Motor neuron (in vitro differentiated cells): Measurements from ENCODE around the gene ALG1. TPM values are rescaled to one million over a fixed set of nuclear protein-coding genes. Genes with fewer than 3 reads are reported as not detected.

ENCODE experiments used
- ATAC-seq, 8 experiments: fragments of 200-7000 bp; cut with Tn5 transposase; replicated peaks in 6 of 8; 2 replicates each; pipeline ENCODE4 v1.8.0; 2021; ENCODE audit warnings: mild to moderate bottlenecking in 8 of 8, moderate library complexity in 8 of 8
- H3K27ac ChIP-seq, 2 donors: fragments of 250-450 bp; sonication (Bioruptor Pico); 2 replicates each; pipeline ENCODE4 v1.9.0; 2021; ENCODE audit warnings: antibody characterized with exemption in 2 of 2, mild to moderate bottlenecking in 2 of 2, moderate library complexity in 1 of 2
- H3K4me1 ChIP-seq, 2 donors: fragments of 250-450 bp; sonication (Bioruptor Pico); replicated peaks in 1 of 2; 2 replicates each; pipeline ENCODE4 v1.6.1; 2021; ENCODE audit warnings: antibody characterized with exemption in 2 of 2, mild to moderate bottlenecking in 2 of 2, moderate library complexity in 1 of 2
- H3K4me3 ChIP-seq, 5 donors: fragments of 250-450 bp; sonication (Bioruptor Pico); 2 replicates each; pipeline ENCODE4 v1.9.0; 2021; ENCODE audit warnings: antibody characterized with exemption in 5 of 5, mild to moderate bottlenecking in 5 of 5, moderate library complexity in 4 of 5
- WGBS, 10 experiments: fragments of 450-650 bp; shearing (Covaris generic); methylation state at CpG; one replicate each; pipeline ENCODE4 v1.0.0; 2022; 5-methylcytosine and 5-hydroxymethylcytosine counted together
- in situ Hi-C, 9 experiments: fragments of 400-800 bp; cut with MboI; loops; one replicate each; pipeline ENCODE4 v1.15.0; 2021; ENCODE audit warnings: low sequenced_read_pairs in 9 of 9, low pct_unique_long_range_greater_than_20kb in 2 of 9; ENCODE audit not compliant: unreplicated experiment in 9 of 9
- total RNA-seq, 8 experiments: library from RNA; unstranded; fragments of 300-600 nt; gene quantifications; 2 replicates each; pipeline versions ENCODE4 v1.2.3 to v1.2.4, GENCODE V29; 2022

The ALG1 gene
- total RNA-seq, 8 experiments from 2014 or later: 6.6 to 43.8 (median 18.4) TPM

GRCh38 chr16:5054876-5055865, 16.5 kb upstream of the ALG1 start:
- in situ Hi-C loops: no loop called here
- Histone ChIP-seq H3K4me3 (no peak overlapping the region), H3K4me1 (no peaks in the 10 kb centered on the region), H3K27ac (no peak overlapping the region)
- ATAC-seq: no peak
- WGBS, 10 experiments: 20 to 100% (median 75%) methylated on average over 1 to 6 of the region's 16 CpGs; no CpG with 5 or more reads in 3 of the 10 experiments

GRCh38 chr16:5056352-5056751, 15.3 kb upstream of the ALG1 start:
- peak in 4 of 8 experiments; percentile 30 to 89 (median 82) for ATAC-seq
- Histone ChIP-seq H3K27ac (no peak overlapping the region), H3K4me1 (no peaks in the 10 kb centered on the region), H3K4me3 (no peak overlapping the region)
- in situ Hi-C loops: no loop called here
- 0 to 60% (median 23%) methylated on average over 1 to 10 of the region's 11 CpGs; no CpG with 5 or more reads in 3 of the 10 experiments for WGBS, 10 experiments

- ATAC-seq: peak in 1 of 8 experiments; percentile 81
- no peak overlapping the region for H3K4me3 ChIP-seq
- no peaks in the 10 kb centered on the region for H3K4me1 ChIP-seq
- in situ Hi-C loops: no loop called here
- 33 to 73% (median 43%) methylated on average over 1 to 5 of the region's 7 CpGs; no CpG with 5 or more reads in 4 of the 10 experiments for WGBS, 10 experiments
- no peak overlapping the region for H3K27ac ChIP-seq
Measured at GRCh38 chr16:5058476-5058875, 13.2 kb upstream of the ALG1 start.

GRCh38 chr16:5059386-5060072, 12.1 kb upstream of the ALG1 start:
- in situ Hi-C loops: no loop called here
- Histone ChIP-seq H3K4me3 (no peak overlapping the region), H3K27ac (no peak overlapping the region), H3K4me1 (no peaks in the 10 kb centered on the region)
- ATAC-seq: peak in 1 of 8 experiments; percentile 4
- 50 to 86% (median 76%) methylated on average over 1 to 4 of the region's 6 CpGs; no CpG with 5 or more reads in 2 of the 10 experiments for WGBS, 10 experiments

GRCh38 chr16:5060073-5060641, 11.5 kb upstream of the ALG1 start:
- ATAC-seq: peak in 1 of 8 experiments; percentile 6
- no peaks in the 10 kb centered on the region for H3K4me1 ChIP-seq
- no peak overlapping the region for H3K4me3 ChIP-seq
- H3K27ac ChIP-seq: no peak overlapping the region
- 40 to 60% (median 40%) methylated on average over 1 of the region's 10 CpGs; no CpG with 5 or more reads in 7 of the 10 experiments for WGBS, 10 experiments
- in situ Hi-C loops: no loop called here

GRCh38 chr16:5062051-5062450, 9.6 kb upstream of the ALG1 start:
- no peak overlapping the region for H3K4me3 ChIP-seq
- in situ Hi-C loops: no loop called here
- H3K4me1 ChIP-seq: peaks cover 0 to 5% of the 10 kb centered on the region in 2 donors
- 33 to 93% (median 89%) methylated on average over 2 to 5 of the region's 11 CpGs; no CpG with 5 or more reads in 5 of the 10 experiments for WGBS, 10 experiments
- no peak overlapping the region for H3K27ac ChIP-seq
- no peak for ATAC-seq

- in situ Hi-C loops: no loop called here
- H3K4me1 ChIP-seq: peaks cover 0 to 5% of the 10 kb centered on the region in 2 donors
- ATAC-seq: peak in 1 of 8 experiments; percentile 28
- H3K27ac ChIP-seq: no peak overlapping the region
- no peak overlapping the region for H3K4me3 ChIP-seq
- WGBS, 10 experiments: 36 to 100% (median 68%) methylated on average over 1 to 10 of the region's 19 CpGs; no CpG with 5 or more reads in 3 of the 10 experiments
Measured at GRCh38 chr16:5062790-5063765, 8.6 kb upstream of the ALG1 start.

GRCh38 chr16:5064915-5065314, 6.7 kb upstream of the ALG1 start:
- Histone ChIP-seq H3K27ac (no peak overlapping the region), H3K4me1 (peaks cover 0 to 5% of the 10 kb centered on the region in 2 donors), H3K4me3 (no peak overlapping the region)
- WGBS, 10 experiments: 8 to 88% (median 77%) methylated on average over 1 to 6 of the region's 7 CpGs; no CpG with 5 or more reads in 4 of the 10 experiments
- in situ Hi-C loops: no loop called here
- ATAC-seq: peak in 1 of 8 experiments; percentile 20

GRCh38 chr16:5065326-5065725, 6.3 kb upstream of the ALG1 start:
- H3K4me3 ChIP-seq: no peak overlapping the region
- H3K27ac ChIP-seq: no peak overlapping the region
- 12 to 85% (median 60%) methylated on average over 1 to 6 of the region's 8 CpGs; no CpG with 5 or more reads in 3 of the 10 experiments for WGBS, 10 experiments
- ATAC-seq: peak in 5 of 8 experiments; percentile 33 to 52 (median 51)
- in situ Hi-C loops: no loop called here
- H3K4me1 ChIP-seq: peaks cover 0 to 5% of the 10 kb centered on the region in 2 donors

GRCh38 chr16:5065813-5066212, 5.8 kb upstream of the ALG1 start, which contains the start of gene C16orf89:
Gene C16orf89 (minus strand): TSS chr16:5065956. CDS start chr16:5065908, 48 bp downstream.
- in situ Hi-C loops: no loop called here
- 40 to 90% (median 70%) methylated on average over 2 to 7 of the region's 10 CpGs; no CpG with 5 or more reads in 5 of the 10 experiments for WGBS, 10 experiments
- peaks cover 0 to 5% of the 10 kb centered on the region in 2 donors for H3K4me1 ChIP-seq
- no peak within 1 kb of the TSS for H3K4me3 ChIP-seq
- peak within 1 kb of the TSS in 1 of 2 donors; percentile 41 for H3K27ac ChIP-seq
- peak in 6 of 8 experiments; percentile 9 to 97 (median 90) for ATAC-seq

- WGBS, 10 experiments: 22 to 100% (median 54%) methylated on average over 1 to 5 of the region's 6 CpGs; no CpG with 5 or more reads in 1 of the 10 experiments
- ATAC-seq: peak in 1 of 8 experiments; percentile 22
- in situ Hi-C loops: no loop called here
- no peak overlapping the region for H3K27ac ChIP-seq
- peaks cover 0 to 8% of the 10 kb centered on the region in 2 donors for H3K4me1 ChIP-seq
- no peak overlapping the region for H3K4me3 ChIP-seq
Measured at GRCh38 chr16:5066511-5066910, 5.1 kb upstream of the ALG1 start.
